22Rv1 (cell line): ENCODE results near the gene UBR3.

Source experiments
- CTCF ChIP-seq: fragments of 450-650 bp; IDR thresholded peaks from 2 replicates; pipeline ENCODE4 v1.5.1; 2017; ENCODE audit warnings: mild to moderate bottlenecking
- ZFX ChIP-seq: fragments of 450-650 bp; IDR thresholded peaks from 2 replicates; pipeline ENCODE4 v1.6.1; 2017; ENCODE audit warnings: antibody characterized with exemption, borderline replicate concordance

GRCh38 chr2:170002096-170002495 lies 174.8 kb downstream of the UBR3 start:
- TF ChIP-seq CTCF (no peak), ZFX (no peak)
